HFF-Myc (cell line): Measurements from ENCODE around the gene TNFRSF14.

Source experiments
- DNase-seq: peaks from one replicate; pipeline ENCODE4 v3.0.0-alpha.2; 2011; ENCODE audit warnings: low read depth; ENCODE audit errors: extremely low read depth
- H3K4me3 ChIP-seq: replicated peaks from 2 replicates; pipeline ENCODE4 v1.5.1; 2011; ENCODE audit warnings: low read depth, mild to moderate bottlenecking, control low read depth, low read length
- TF ChIP-seq, protein P1 (sequence below): IDR thresholded peaks from 2 replicates; pipeline ENCODE4 v1.5.1; 2012; ENCODE audit warnings: mild to moderate bottlenecking, low read depth, low read length, control low read depth; ENCODE audit errors: missing control alignments

The TNFRSF14 gene

GRCh38 chr1:2557482-2558400, 1.6 kb downstream of the TNFRSF14 start:
- no peak for DNase-seq
- H3K4me3 ChIP-seq, result no peak overlapping the region
- TF ChIP-seq, protein P1, sequence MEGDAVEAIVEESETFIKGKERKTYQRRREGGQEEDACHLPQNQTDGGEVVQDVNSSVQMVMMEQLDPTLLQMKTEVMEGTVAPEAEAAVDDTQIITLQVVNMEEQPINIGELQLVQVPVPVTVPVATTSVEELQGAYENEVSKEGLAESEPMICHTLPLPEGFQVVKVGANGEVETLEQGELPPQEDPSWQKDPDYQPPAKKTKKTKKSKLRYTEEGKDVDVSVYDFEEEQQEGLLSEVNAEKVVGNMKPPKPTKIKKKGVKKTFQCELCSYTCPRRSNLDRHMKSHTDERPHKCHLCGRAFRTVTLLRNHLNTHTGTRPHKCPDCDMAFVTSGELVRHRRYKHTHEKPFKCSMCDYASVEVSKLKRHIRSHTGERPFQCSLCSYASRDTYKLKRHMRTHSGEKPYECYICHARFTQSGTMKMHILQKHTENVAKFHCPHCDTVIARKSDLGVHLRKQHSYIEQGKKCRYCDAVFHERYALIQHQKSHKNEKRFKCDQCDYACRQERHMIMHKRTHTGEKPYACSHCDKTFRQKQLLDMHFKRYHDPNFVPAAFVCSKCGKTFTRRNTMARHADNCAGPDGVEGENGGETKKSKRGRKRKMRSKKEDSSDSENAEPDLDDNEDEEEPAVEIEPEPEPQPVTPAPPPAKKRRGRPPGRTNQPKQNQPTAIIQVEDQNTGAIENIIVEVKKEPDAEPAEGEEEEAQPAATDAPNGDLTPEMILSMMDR, result no peak

- DNase-seq, result no peak
- TF ChIP-seq, protein P1, result no peak
- no peak overlapping the region for H3K4me3 ChIP-seq
Measured at GRCh38 chr1:2558420-2558819, 2.2 kb downstream of the TNFRSF14 start.

- no peak for DNase-seq
- no peak overlapping the region for H3K4me3 ChIP-seq
- TF ChIP-seq, protein P1, result no peak
Measured at GRCh38 chr1:2558861-2559260, 2.7 kb downstream of the TNFRSF14 start.

DNA sequence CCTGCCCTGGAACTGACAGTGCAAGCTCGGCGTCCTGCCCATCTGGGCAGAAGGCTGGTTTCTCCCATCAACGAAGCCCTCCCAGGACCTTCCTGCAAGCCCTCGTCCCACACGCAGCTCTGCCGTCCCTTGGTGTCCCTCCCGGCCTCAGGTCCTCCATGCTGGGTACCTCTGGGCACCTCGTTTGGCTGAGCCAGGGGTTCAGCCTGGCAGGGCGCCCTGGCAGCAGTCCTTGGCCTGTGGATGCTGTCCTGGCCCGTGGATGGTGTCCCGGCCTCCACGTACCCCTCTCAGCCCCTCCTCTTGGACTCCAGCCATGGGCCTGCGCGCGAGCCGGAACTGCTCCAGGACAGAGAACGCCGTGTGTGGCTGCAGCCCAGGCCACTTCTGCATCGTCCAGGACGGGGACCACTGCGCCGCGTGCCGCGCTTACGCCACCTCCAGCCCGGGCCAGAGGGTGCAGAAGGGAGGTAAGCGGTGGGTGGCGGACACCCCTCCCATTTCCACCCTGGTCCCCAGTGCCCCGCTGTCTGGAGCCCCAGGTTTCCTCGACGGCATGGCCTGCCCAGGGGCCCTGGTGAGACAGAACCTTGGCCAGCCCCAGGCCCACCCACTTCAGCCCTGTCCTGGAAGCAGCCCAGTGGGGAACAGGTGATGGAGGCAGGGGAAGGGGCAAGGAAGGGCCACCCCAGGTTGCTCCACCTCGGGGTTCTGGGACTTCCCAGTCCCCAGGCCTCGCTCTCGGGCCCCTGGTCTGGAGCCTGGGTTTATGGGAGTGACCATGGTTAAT, 3.5 kb downstream of the TNFRSF14 start:
- no peak overlapping the region for H3K4me3 ChIP-seq
- TF ChIP-seq, protein P1, result no peak
- DNase-seq, result no peak

GRCh38 chr1:2560299-2561073, 4.3 kb downstream of the TNFRSF14 start:
- TF ChIP-seq, protein P1, result no peak
- DNase-seq, result no peak
- H3K4me3 ChIP-seq, result no peak overlapping the region

GRCh38 chr1:2561446-2561845, 5.3 kb downstream of the TNFRSF14 start:
- no peak overlapping the region for H3K4me3 ChIP-seq
- TF ChIP-seq, protein P1, result no peak
- DNase-seq, result no peak
